Stimulated activated CD8-positive, alpha-beta memory T cell treated with anti-CD3 and anti-CD28 coated beads, Interleukin-12 subunit alpha, Interleukin-12 subunit beta, amount 100 ng/mL, for 4 hours (primary cell): ENCODE data around the gene LPAR2.
"Not testable (repeated sequence)": the region's sequence is repeated elsewhere in the genome, so short reads cannot be mapped to it uniquely, and the experiment has no call there.

ENCODE experiments used
- DNase-seq: peaks from one replicate; pipeline ENCODE4 v3.0.0-alpha.2; 2020; ENCODE audit warnings: low read depth

LPAR2 gene

DNA sequence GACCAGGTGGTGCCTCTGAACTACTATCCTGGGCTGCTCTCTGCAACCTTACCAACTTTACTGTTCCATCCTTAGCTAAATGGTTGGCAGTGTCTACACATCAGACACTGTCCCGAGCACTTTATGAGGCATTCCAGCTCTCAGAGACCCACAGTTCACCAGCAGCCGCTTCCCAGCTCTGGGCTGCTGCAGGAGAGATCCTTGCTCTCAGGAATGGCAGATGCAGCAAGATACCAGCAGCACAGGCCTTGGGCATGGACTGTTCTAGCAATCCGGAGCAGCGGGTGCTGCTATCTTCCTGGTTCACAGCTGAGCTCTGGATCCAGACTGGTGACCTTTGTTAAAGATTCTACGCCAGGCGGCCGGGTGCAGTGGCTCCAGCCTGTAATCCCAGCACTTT, 3.3 kb upstream of the LPAR2 start:
- DNase-seq: no peak

- no peak for DNase-seq
These were observed 2.4 kb upstream of the LPAR2 start for GRCh38 chr19:19630426-19630825.

- DNase-seq: no peak
These were observed 2.0 kb upstream of the LPAR2 start for GRCh38 chr19:19630062-19630414.

- peak; percentile 45 for DNase-seq
These were observed 598 bp upstream of the LPAR2 start for GRCh38 chr19:19628501-19629134.

GRCh38 chr19:19626516-19627472, 1.2 kb downstream of the LPAR2 start:
- DNase-seq: no peak

GRCh38 chr19:19624032-19624570, 3.9 kb downstream of the LPAR2 start:
- DNase-seq: no peak

GRCh38 chr19:19623383-19623782, 4.6 kb downstream of the LPAR2 start:
- DNase-seq: no peak

DNA sequence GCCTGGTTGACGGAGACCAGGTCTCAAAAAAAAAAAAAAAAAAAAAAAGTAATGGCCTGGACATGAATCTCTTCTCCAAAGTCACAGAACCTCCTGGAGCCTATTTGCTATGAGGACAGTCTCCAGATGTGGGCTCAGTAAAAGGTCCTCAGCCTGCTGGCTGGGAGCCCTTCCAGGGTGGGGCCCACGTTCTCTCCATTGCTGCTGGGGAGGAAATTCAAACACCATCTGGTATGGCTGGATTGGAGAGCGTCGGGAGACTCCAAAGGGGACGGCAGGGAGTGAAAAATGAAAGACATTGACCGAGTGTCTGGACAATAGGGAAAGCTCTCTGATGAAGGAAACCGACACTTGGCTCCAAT, 8.2 kb downstream of the LPAR2 start:
- DNase-seq: no peak

- no peak for DNase-seq
These were observed 8.7 kb downstream of the LPAR2 start for GRCh38 chr19:19619181-19619848.

DNA sequence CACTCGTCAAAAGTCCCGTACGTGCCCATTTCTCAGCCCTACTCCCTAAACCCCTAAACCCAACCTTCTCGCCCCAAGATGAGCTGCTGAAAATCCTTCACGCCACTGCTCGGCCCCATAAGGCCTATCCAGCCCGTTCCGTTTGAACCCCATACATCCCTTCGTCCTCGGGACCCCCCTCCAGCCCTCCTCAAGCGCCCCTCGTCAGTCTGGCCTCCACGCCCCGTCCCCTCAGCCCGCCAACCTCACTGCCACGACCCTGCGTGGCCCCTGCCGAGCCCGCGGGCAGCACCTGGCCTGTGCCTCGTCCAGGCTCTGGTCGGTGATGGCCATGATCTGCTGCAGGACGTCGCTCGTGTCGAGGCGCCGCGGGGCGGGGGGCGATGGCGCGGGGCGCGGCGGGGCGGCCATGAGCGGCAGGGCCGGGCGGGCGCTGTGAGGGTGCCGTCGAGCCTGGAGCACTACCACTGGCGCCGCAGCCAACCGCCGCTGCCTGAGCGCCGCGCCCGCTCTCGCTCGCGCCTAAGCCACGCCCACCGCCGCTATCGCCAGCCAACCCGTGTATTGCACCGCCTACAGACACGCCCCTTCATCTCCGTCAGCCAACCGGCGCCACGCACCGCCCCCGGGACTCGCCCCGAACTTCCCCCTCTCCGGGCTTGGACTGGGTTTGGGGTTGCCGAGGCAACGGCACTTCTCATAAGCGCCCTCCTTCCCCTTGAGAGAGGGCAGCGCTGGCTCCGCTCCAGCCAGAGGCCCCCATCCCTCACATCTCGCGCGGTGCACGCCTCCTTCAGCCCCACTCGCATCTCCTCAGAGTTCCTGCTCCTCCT, 9.6 kb downstream of the LPAR2 start, which contains the start of gene PBX4:
PBX4 (minus strand) TSS at position 469 of the 833 bp plus-strand sequence; CDS start at position 411, 58 bp downstream.
- DNase-seq: peak; percentile 98

- DNase-seq: no peak
These were observed 12.9 kb downstream of the LPAR2 start for GRCh38 chr19:19615086-19615485.

DNA sequence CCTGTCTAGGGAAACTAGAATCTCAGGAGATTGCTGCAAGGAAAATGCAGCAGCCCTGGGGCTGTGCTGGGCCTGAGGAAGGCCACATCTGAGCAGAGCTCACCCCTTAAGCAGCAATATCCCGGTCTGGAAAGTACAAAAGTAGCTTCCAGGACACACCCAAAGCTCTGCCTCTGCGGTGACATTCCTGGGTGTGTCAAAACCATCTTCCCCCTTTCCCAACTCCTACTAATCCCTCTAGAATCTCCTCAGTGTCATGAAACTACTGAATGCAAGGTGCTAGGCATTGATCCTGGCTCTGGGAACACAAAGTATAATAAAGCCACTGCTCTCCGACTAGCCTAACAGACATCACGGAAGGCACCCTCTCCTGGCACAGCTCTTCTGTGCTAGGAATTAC, 14.5 kb downstream of the LPAR2 start:
- DNase-seq: no peak

GRCh38 chr19:19610376-19611202, 17.4 kb downstream of the LPAR2 start:
- no peak for DNase-seq

DNA sequence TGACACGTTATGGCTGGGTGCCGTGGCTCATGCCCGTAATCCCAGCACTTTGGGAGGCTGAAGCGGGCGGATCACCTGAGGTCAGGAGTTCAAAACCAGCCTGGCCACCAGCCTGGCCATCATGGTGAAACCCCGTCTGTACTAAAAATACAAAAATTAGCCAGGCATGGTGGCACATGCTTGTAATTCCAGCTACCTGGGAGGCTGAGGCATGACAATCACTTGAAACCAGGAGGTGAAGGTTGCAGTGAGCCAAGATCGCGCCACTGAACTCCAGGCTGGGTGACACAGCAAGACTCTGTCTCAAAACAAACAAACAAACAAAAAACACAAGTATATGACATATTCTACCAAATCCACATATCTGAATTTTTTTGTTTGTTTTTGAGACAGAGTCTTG, 21.3 kb downstream of the LPAR2 start:
- not testable (repeated sequence) for DNase-seq

- DNase-seq: no peak
These were observed 22.0 kb downstream of the LPAR2 start for GRCh38 chr19:19606021-19606420.

- no peak for DNase-seq
These were observed 25.2 kb downstream of the LPAR2 start for GRCh38 chr19:19602713-19603324.

DNA sequence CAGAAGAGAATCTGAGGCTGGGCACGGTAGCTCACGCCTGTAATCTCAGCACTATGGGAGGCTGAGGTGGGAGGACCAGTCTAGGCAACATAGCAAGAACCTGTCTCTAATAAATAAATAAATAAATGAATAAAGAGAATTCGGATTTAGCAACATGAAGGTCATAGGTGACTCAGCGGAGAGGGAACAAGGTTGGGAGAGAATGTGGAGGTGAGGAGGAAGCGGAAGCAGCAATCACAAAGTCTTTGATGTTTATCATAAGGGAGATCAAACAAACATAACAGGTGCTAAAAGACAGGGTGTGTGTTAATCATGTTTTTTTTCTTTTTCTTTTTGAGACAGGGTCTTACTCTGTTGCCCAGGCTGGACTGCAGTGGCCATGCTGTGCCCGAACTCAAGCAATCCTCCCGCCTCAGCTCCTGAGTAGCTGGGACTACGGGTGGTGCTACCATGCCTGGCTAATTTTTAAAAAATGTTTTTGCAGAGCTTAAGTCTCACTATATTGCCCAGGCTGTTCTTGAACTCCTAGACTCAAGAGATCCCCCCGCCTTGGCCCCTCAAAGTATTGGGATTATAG, 25.8 kb downstream of the LPAR2 start:
- no peak for DNase-seq

GRCh38 chr19:19600793-19601330, 27.2 kb downstream of the LPAR2 start:
- no peak for DNase-seq

GRCh38 chr19:19598728-19599451, 29.1 kb downstream of the LPAR2 start:
- DNase-seq: peak; percentile 29
